ENCODE results near the gene DFFB. TPM values are rescaled to one million over a fixed set of nuclear protein-coding genes. Genes with fewer than 3 reads are reported as not detected.

The DFFB gene
- total and polyA plus RNA-seq, 2 of the 4 experiments (the other 2 are of a cell fraction): 6.5 to 7.3 TPM

DNA sequence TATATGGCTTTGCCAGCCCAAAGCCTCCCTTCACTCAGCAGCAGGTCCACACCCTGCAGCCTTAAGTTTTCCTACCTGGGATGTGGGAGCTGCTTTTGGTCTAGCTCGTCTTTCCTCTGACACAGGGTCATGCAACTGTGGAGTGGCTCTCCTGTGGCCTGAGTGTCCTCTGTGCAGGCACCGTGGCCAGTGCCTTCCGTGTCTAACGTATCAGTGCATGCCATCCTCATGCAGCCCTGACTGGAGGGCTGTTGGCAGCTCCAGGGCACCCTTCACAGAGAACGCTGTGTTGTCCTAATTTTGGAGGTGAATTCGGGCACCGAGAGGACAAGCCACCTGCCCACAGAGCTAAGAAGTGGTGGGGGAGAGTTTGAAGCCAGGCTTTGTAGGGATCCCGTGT lies 68.5 kb downstream of the DFFB start:
- intact Hi-C loops (cut with micrococcal nuclease): no loop called here
- CTCF ChIA-PET: no interaction called here

More for the DNA sequence above, 68.5 kb downstream of the DFFB start:
- H4K5ac ChIP-seq (ENCODE audit: low read depth, low read length): no peak overlapping the region
- POLR2A ChIA-PET (ENCODE audit: unreplicated experiment): no interaction called here
- H3K4me2 ChIP-seq (ENCODE audit: low read depth, low read length): no peak overlapping the region
- dilution Hi-C loops (cut with HindIII; ENCODE audit: low sequenced_read_pairs, unreplicated experiment) (no loop called here), in situ Hi-C loops (cut with MboI; ENCODE audit: low sequenced_read_pairs) (no loop called here)
- no peak overlapping the region for H2AFZ ChIP-seq (replicated peaks; ENCODE audit: low read length, poor library complexity)
- H2BK120ac ChIP-seq (ENCODE audit: low read depth, low read length): no peak overlapping the region
- no peaks in the 10 kb centered on the region for H4K20me1 ChIP-seq (ENCODE audit: insufficient read depth, low read length)
- DNase-seq: no peak
- no peaks in the 10 kb centered on the region for H3K9me1 ChIP-seq (ENCODE audit: insufficient read depth, low read length)
- no peaks in the 10 kb centered on the region; the same call in 1 of the 2 replicates for H3K27me3 ChIP-seq (ENCODE audit: control insufficient read depth, insufficient read depth, low read length)
- H3K27ac ChIP-seq (ENCODE audit: insufficient read depth, low read length): no peak overlapping the region
- H3K4ac ChIP-seq (ENCODE audit: low read depth, low read length): no peak overlapping the region
- H3K23ac ChIP-seq (ENCODE audit: low read depth, low read length): no peak overlapping the region
- no peak overlapping the region for H3K18ac ChIP-seq (ENCODE audit: low read depth, low read length)
- no peak overlapping the region for H3K56ac ChIP-seq (ENCODE audit: extremely low read depth, insufficient read depth, low read length)
- no peak overlapping the region for H2BK15ac ChIP-seq (ENCODE audit: low read depth, low read length)
- no peak overlapping the region for H2BK5ac ChIP-seq (ENCODE audit: low read depth, low read length, poor library complexity, severe bottlenecking)
- H3K14ac ChIP-seq (replicated peaks; ENCODE audit: low read depth, low read length): no peak overlapping the region
- no peak overlapping the region for H2BK20ac ChIP-seq (ENCODE audit: low read depth, low read length)
- no peak overlapping the region for H3K4me3 ChIP-seq (ENCODE audit: insufficient read depth, low read depth, low read length)
- H2AK5ac ChIP-seq (ENCODE audit: low read depth, low read length): no peak overlapping the region
- H3K79me1 ChIP-seq (ENCODE audit: low read depth in 1 of 2, low read length in 2 of 2): no peaks in the 10 kb centered on the region
- no peaks in the 10 kb centered on the region for H3K36me3 ChIP-seq (ENCODE audit: control insufficient read depth, insufficient read depth, low read length)
- 20% methylated on average over 1 of the region's 8 CpGs; no CpG with 5 or more reads in 1 of the 2 experiments for WGBS, 2 experiments (ENCODE audit: extremely low coverage in 2 of 2, insufficient read length in 1 of 2)
- no peak for TF ChIP-seq NFE2L2 (IDR thresholded peaks at IDR 0.05; ENCODE audit: low read depth, low read length)
- no peak for TF ChIP-seq RCOR1 (IDR thresholded peaks at IDR 0.05; ENCODE audit: insufficient replicate concordance, low read length)
- no peak for TF ChIP-seq BHLHE40 (IDR thresholded peaks at IDR 0.05; ENCODE audit: low read depth, low read length)
- no peak for TF ChIP-seq MAZ (IDR thresholded peaks at IDR 0.05; ENCODE audit: borderline replicate concordance, low read depth, low read length)
- TF ChIP-seq RFX5 (IDR thresholded peaks at IDR 0.05; ENCODE audit: low read depth, low read length): no peak
- TF ChIP-seq CEBPB (IDR thresholded peaks at IDR 0.05; ENCODE audit: low read depth, low read length): no peak
- no peaks in the 10 kb centered on the region for H3K4me1 ChIP-seq (ENCODE audit: control insufficient read depth, insufficient read depth, low read length)
- peaks cover 3% of the 10 kb centered on the region; the same call in 1 of the 2 replicates for H3K9me3 ChIP-seq (ENCODE audit: control insufficient read depth, insufficient read depth, low read length)
- no peak overlapping the region for H2AK9ac ChIP-seq (replicated peaks; ENCODE audit: low read depth, low read length, poor library complexity)
- no peak overlapping the region for H4K8ac ChIP-seq (ENCODE audit: low read depth in 2 of 2, low read length in 2 of 2)
- no peak for ATAC-seq (ENCODE audit: low read depth)
- no peak overlapping the region for H3K9ac ChIP-seq (ENCODE audit: low read depth, low read length)
- no TSS peak for BruUV-seq (replicated peaks)
- H4K91ac ChIP-seq (ENCODE audit: insufficient read depth, low read depth, low read length): no peak overlapping the region
